SK-N-MC (cell line): Measurements from ENCODE around the gene CD300LG.

Experiments used
- EZH2 ChIP-seq: fragments of 200-600 bp; sonication (generic); IDR thresholded peaks from one replicate; pipeline ENCODE4 v1.6.1; 2017; ENCODE audit warnings: antibody characterized with exemption
- POLR2AphosphoS5 ChIP-seq: IDR thresholded peaks from 2 replicates; pipeline ENCODE4 v1.6.1; 2012; ENCODE audit warnings: mild to moderate bottlenecking, low read depth, low read length, borderline replicate concordance

DNA sequence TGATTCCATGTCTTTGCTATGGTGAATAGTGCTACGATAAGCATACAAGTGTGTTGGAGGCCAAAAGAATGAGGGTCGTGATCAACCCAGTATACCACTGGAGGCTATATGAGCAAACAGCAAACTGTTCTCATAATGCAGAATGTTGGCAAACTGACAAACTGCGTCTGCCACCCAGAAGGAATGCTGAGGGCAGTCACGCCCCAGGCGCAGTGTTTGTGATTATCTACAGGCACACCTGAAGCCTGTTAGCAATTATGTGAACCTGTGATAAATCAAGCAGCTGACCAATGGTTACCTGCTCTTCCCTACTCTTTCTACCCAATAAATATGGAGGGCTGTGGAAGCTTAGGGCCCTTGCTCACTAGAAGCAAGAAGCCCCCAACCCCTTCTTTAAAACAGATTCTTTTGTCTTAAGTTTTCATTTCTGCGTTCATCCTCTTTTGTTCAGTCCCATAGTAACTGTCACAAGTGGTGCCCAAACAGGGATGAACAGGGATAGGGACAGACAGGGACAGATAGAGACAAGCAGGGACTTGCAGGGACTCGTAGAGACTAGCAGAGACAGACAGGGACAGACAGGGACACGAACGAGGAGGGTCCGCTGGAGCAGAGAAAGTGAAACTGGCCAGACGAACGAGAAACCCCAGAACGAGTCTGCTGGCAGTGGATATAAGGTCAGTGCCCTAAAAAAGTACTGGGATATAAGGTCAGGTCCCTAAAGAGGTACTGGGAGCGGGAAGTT lies 25.1 kb downstream of the CD300LG start:
- TF ChIP-seq EZH2 = no peak
- TF ChIP-seq POLR2AphosphoS5 = no peak
